Colonic mucosa (tissue), 4 donors: ENCODE results near the gene HAX1. TPM values are rescaled to one million over a fixed set of nuclear protein-coding genes. Genes with fewer than 3 reads are reported as not detected.

Experiments
- DNase-seq: peaks from one replicate; pipeline ENCODE4 v3.0.0-alpha.2; 2020
- H3K27ac ChIP-seq: fragments of 200-600 bp; one replicate; pipeline ENCODE4 v1.8.0; 2021
- H3K27me3 ChIP-seq: fragments of 200-600 bp; one replicate; pipeline ENCODE4 v1.8.0; 2021
- H3K36me3 ChIP-seq: fragments of 200-600 bp; one replicate; pipeline ENCODE4 v1.8.0; 2021
- H3K4me1 ChIP-seq: fragments of 200-600 bp; one replicate; pipeline ENCODE4 v1.8.0; 2021; ENCODE audit warnings: mild to moderate bottlenecking
- H3K4me3 ChIP-seq: fragments of 200-600 bp; one replicate; pipeline ENCODE4 v1.8.0; 2021
- H3K9ac ChIP-seq, 2 donors: one replicate each; pipeline ENCODE4 v1.7.0; 2013; ENCODE audit warnings: control low read depth in 2 of 2, low read depth in 2 of 2, low read length in 2 of 2
- H3K9me3 ChIP-seq: fragments of 200-600 bp; one replicate; pipeline ENCODE4 v1.8.0; 2021
- intact Hi-C: fragments of 100-400 bp; cut with DNase I; formaldehyde crosslinking; loops from one replicate; pipeline ENCODE4 v1.14.1; 2022
- total RNA-seq, 2 donors: library from RNA; stranded (reverse); fragmentation: NEBNext Ultra II Directional in 1 of 2; extraction: Animal tissue kit (Norgen Biotek cat#: 25700) in 1 of 2; gene quantifications; one replicate each; pipeline ENCODE4 v1.2.1, GENCODE V29; 2021
- TF ChIP-seq, protein P1 (sequence below): fragments of 200-600 bp; IDR thresholded peaks from one replicate; pipeline ENCODE4 v1.8.0; 2022; ENCODE audit warnings: antibody characterized with exemption, mild to moderate bottlenecking
- donor health status: healthy.
- donor health status: DM: no; HTN: no; CAD: no.
- donor health status: DM: no; HTN: no; CAD: no.

Gene HAX1
- total RNA-seq, 2 donors from 2014 or later = 53.4 to 83.6 TPM

- peaks cover 33% of the 10 kb centered on the region for H3K36me3 ChIP-seq
Measured at GRCh38 chr1:154241703-154242351, 30.6 kb upstream of the HAX1 start.

DNA sequence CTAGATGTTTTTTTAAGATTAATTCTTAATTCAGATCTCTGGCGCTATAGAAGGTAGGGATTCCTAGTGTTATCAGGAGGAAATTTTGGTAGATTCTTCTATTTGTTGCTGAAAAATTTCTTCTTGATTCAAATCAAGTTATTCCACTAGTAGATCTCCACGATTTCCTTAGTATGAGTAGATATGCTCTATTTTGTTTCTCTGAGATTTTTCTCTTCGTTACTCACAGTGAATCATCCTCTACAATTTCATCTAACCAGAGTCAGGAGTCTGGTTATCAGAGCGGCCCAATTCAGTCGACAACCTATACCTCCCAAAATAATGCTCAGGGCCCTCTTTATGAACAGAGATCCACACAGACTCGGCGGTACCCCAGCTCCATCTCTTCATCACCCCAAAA is 18.8 kb upstream of the HAX1 start:
- H3K9me3 ChIP-seq = no peaks in the 10 kb centered on the region
- intact Hi-C loops = no loop called here
- H3K9ac ChIP-seq = no peak overlapping the region
- H3K27ac ChIP-seq = no peak overlapping the region
- H3K36me3 ChIP-seq = peaks cover 45% of the 10 kb centered on the region
- no peak for DNase-seq
- no peak overlapping the region for H3K4me3 ChIP-seq
- H3K4me1 ChIP-seq = no peaks in the 10 kb centered on the region
- TF ChIP-seq, protein P1, sequence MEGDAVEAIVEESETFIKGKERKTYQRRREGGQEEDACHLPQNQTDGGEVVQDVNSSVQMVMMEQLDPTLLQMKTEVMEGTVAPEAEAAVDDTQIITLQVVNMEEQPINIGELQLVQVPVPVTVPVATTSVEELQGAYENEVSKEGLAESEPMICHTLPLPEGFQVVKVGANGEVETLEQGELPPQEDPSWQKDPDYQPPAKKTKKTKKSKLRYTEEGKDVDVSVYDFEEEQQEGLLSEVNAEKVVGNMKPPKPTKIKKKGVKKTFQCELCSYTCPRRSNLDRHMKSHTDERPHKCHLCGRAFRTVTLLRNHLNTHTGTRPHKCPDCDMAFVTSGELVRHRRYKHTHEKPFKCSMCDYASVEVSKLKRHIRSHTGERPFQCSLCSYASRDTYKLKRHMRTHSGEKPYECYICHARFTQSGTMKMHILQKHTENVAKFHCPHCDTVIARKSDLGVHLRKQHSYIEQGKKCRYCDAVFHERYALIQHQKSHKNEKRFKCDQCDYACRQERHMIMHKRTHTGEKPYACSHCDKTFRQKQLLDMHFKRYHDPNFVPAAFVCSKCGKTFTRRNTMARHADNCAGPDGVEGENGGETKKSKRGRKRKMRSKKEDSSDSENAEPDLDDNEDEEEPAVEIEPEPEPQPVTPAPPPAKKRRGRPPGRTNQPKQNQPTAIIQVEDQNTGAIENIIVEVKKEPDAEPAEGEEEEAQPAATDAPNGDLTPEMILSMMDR = no peak
- H3K27me3 ChIP-seq = no peaks in the 10 kb centered on the region

More at GRCh38 chr1:154241703-154242351, 30.6 kb upstream of the HAX1 start:
- intact Hi-C loops = no loop called here
- no peaks in the 10 kb centered on the region for H3K4me1 ChIP-seq
- no peak for DNase-seq
- H3K27me3 ChIP-seq = no peaks in the 10 kb centered on the region
- H3K9me3 ChIP-seq = no peaks in the 10 kb centered on the region
- no peak overlapping the region for H3K27ac ChIP-seq
- H3K4me3 ChIP-seq = no peak overlapping the region
- TF ChIP-seq, protein P1 = no peak
- no peak overlapping the region for H3K9ac ChIP-seq

- H3K4me1 ChIP-seq = no peaks in the 10 kb centered on the region
- no peaks in the 10 kb centered on the region for H3K9me3 ChIP-seq
- H3K9ac ChIP-seq = no peak overlapping the region
- H3K36me3 ChIP-seq = peaks cover 40% of the 10 kb centered on the region
- no peak overlapping the region for H3K27ac ChIP-seq
- H3K4me3 ChIP-seq = no peak overlapping the region
- intact Hi-C loops = no loop called here
- no peak for DNase-seq
- TF ChIP-seq, protein P1 = no peak
- no peaks in the 10 kb centered on the region for H3K27me3 ChIP-seq
Measured at GRCh38 chr1:154256686-154257085, 15.7 kb upstream of the HAX1 start.

DNA sequence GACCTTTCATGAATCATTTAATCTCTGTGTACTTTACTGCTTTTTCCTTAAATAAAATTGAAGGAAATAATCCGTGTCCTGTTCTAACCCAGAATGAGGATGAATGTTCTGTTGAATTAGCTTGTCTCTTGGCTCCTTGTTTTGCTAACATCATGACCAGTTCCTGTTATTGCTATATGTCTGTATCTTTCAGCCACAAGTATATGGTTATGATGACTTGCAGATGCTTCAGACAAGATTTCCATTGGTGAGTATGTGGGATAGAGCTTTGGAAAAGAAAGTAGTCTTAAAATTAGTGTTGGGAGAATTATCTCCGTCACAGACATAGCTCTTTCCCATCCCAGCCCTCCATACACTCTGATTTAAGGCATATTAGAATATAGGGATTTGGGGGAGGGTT is 13.6 kb upstream of the HAX1 start:
- Histone ChIP-seq H3K4me3 (no peak overlapping the region), H3K27ac (no peak overlapping the region), H3K36me3 (peaks cover 38% of the 10 kb centered on the region), H3K4me1 (no peaks in the 10 kb centered on the region), H3K9ac (no peak overlapping the region), H3K27me3 (no peaks in the 10 kb centered on the region), H3K9me3 (no peaks in the 10 kb centered on the region)
- no peak for DNase-seq
- TF ChIP-seq, protein P1 = no peak
- intact Hi-C loops = no loop called here

- no peak overlapping the region for H3K4me3 ChIP-seq
- no peaks in the 10 kb centered on the region for H3K27me3 ChIP-seq
- H3K9ac ChIP-seq = no peak overlapping the region
- no peak for DNase-seq
- TF ChIP-seq, protein P1 = no peak
- no peaks in the 10 kb centered on the region for H3K4me1 ChIP-seq
- intact Hi-C loops = loop anchor here (10.0 kb wide), 1 partner anchor 65 kb away; the partner anchor contains the start of gene TPM3
- no peaks in the 10 kb centered on the region for H3K9me3 ChIP-seq
- H3K36me3 ChIP-seq = peaks cover 33% of the 10 kb centered on the region
- H3K27ac ChIP-seq = no peak overlapping the region
Measured at GRCh38 chr1:154260127-154260526, 12.3 kb upstream of the HAX1 start.
